ENCODE measurements around the gene SCGB1D2. TPM values are rescaled to one million over a fixed set of nuclear protein-coding genes. Genes with fewer than 3 reads are reported as not detected.

Gene SCGB1D2
- total and polyA plus RNA-seq, 2 experiments from 2014 or later = not detected

DNA sequence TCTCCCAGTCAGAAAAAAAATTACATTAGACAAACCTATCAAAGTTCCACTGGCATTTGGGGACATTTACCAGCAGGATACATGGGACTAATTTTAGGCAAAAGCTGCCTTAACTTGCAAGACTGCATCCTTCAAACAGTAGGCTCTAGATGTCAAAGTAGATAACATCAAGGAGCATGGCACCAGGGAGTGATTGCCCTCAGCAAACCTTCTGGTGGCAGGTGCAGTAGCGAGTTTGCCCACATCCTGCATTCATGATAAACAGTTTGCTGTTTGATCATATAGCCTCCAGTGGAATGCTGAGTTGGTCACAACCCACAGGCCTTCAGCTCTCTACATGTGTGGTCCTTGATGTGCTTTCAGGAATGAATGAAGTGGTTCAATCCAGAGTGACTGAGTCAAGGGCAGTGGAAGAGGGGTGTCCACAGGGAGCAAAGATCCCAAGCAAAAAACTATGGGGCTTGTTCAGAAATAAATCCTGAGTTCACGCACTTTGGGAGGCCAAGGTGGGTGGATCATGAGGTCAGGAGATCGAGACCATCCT, 12.0 kb downstream of the SCGB1D2 start:
- H3K79me2 ChIP-seq = no peaks in the 10 kb centered on the region
- WGBS (ENCODE audit: low lambda C conversion rate, missing lambda C conversion rate) = 76% methylated on average over 3 of the region's 3 CpGs
- no peak overlapping the region for H3K4me2 ChIP-seq
- H3K36me3 ChIP-seq (replicated peaks; ENCODE audit: insufficient read depth, low read depth) = no peaks in the 10 kb centered on the region
- no peaks in the 10 kb centered on the region for H3K9me3 ChIP-seq (ENCODE audit: low read depth)
- no peak overlapping the region for H2AFZ ChIP-seq
- H3K9me2 ChIP-seq (replicated peaks; ENCODE audit: insufficient read depth) = no peaks in the 10 kb centered on the region
- DNase-seq (ENCODE audit: low spot score) = no peak
- H3K27me3 ChIP-seq = no peaks in the 10 kb centered on the region
- no peak overlapping the region for H3K4me3 ChIP-seq
- TF ChIP-seq, protein P1, sequence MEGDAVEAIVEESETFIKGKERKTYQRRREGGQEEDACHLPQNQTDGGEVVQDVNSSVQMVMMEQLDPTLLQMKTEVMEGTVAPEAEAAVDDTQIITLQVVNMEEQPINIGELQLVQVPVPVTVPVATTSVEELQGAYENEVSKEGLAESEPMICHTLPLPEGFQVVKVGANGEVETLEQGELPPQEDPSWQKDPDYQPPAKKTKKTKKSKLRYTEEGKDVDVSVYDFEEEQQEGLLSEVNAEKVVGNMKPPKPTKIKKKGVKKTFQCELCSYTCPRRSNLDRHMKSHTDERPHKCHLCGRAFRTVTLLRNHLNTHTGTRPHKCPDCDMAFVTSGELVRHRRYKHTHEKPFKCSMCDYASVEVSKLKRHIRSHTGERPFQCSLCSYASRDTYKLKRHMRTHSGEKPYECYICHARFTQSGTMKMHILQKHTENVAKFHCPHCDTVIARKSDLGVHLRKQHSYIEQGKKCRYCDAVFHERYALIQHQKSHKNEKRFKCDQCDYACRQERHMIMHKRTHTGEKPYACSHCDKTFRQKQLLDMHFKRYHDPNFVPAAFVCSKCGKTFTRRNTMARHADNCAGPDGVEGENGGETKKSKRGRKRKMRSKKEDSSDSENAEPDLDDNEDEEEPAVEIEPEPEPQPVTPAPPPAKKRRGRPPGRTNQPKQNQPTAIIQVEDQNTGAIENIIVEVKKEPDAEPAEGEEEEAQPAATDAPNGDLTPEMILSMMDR (IDR thresholded peaks at IDR 0.05; ENCODE audit: poor library complexity) = no peak
- no peak for TF ChIP-seq EZH2 (IDR thresholded peaks at IDR 0.05; ENCODE audit: borderline replicate concordance)
- TF ChIP-seq EZH2phosphoT487 (IDR thresholded peaks at IDR 0.05; ENCODE audit: low read depth, severe bottlenecking, unreplicated experiment) = no peak
- no peaks in the 10 kb centered on the region for H4K20me1 ChIP-seq (ENCODE audit: insufficient read depth, poor library complexity, severe bottlenecking)
- H3K4me1 ChIP-seq (ENCODE audit: insufficient read depth) = no peaks in the 10 kb centered on the region
- H3K27ac ChIP-seq = no peak overlapping the region

- 82% methylated on average over 2 of the region's 2 CpGs for WGBS (ENCODE audit: low lambda C conversion rate, missing lambda C conversion rate)
- TF ChIP-seq EZH2 (IDR thresholded peaks at IDR 0.05; ENCODE audit: borderline replicate concordance) = no peak
- no peak for TF ChIP-seq EZH2phosphoT487 (IDR thresholded peaks at IDR 0.05; ENCODE audit: low read depth, severe bottlenecking, unreplicated experiment)
- TF ChIP-seq, protein P1 (IDR thresholded peaks at IDR 0.05; ENCODE audit: poor library complexity) = no peak
- H3K4me2 ChIP-seq = no peak overlapping the region
- H2AFZ ChIP-seq = no peak overlapping the region
- no peak overlapping the region for H3K27ac ChIP-seq
- no peaks in the 10 kb centered on the region for H3K9me2 ChIP-seq (replicated peaks; ENCODE audit: insufficient read depth)
- no peak overlapping the region for H3K4me3 ChIP-seq
- no peaks in the 10 kb centered on the region for H3K27me3 ChIP-seq
- no peaks in the 10 kb centered on the region for H4K20me1 ChIP-seq (ENCODE audit: insufficient read depth, poor library complexity, severe bottlenecking)
- no peaks in the 10 kb centered on the region for H3K9me3 ChIP-seq (ENCODE audit: low read depth)
- no peaks in the 10 kb centered on the region for H3K4me1 ChIP-seq (ENCODE audit: insufficient read depth)
- no peaks in the 10 kb centered on the region for H3K79me2 ChIP-seq
- DNase-seq (ENCODE audit: low spot score) = no peak
- H3K36me3 ChIP-seq (replicated peaks; ENCODE audit: insufficient read depth, low read depth) = no peaks in the 10 kb centered on the region
Observed at GRCh38 chr11:62256281-62256680, 14.2 kb downstream of the SCGB1D2 start.

DNA sequence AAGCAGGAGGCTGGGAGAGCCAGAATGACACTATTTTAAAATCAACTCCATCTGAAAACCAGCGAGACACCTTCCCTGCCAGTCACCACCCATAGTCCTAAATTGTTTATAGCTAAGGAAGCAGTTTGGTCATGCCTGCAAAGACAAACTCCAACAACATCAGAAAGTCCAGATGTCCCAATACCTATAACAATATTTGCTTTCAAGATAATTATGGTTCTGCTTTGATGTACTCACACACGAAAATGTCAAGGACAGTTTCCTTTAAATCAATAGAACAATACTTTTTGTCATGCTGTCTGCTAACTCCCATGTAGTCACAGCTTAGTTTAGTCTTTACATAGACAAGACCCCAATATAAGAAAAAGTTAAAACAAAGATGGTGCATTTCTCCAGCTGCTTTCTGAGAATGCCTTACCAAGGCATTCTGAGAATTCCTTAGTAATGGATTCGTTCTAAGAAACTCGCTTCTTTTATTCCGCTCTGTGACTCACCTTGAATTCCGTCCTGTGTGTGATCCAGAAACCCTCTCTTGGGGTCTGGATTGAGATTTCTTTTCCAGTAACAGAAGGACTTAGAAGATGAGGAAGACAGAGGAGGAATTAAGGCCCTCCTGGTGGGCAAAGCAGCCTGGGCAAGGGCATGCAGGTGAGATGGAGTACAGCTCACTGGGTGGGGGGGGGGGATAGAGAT, 18.4 kb downstream of the SCGB1D2 start:
- Histone ChIP-seq H3K4me1 (ENCODE audit: insufficient read depth) (no peaks in the 10 kb centered on the region), H3K9me2 (replicated peaks; ENCODE audit: insufficient read depth) (no peaks in the 10 kb centered on the region), H3K4me2 (no peak overlapping the region), H4K20me1 (ENCODE audit: insufficient read depth, poor library complexity, severe bottlenecking) (no peaks in the 10 kb centered on the region), H3K36me3 (replicated peaks; ENCODE audit: insufficient read depth, low read depth) (no peaks in the 10 kb centered on the region), H3K79me2 (no peaks in the 10 kb centered on the region), H3K27ac (no peak overlapping the region), H3K9me3 (ENCODE audit: low read depth) (no peaks in the 10 kb centered on the region), H2AFZ (no peak overlapping the region), H3K4me3 (no peak overlapping the region), H3K27me3 (peaks cover 9% of the 10 kb centered on the region)
- DNase-seq (ENCODE audit: low spot score) = no peak
- no peak for TF ChIP-seq EZH2phosphoT487 (IDR thresholded peaks at IDR 0.05; ENCODE audit: low read depth, severe bottlenecking, unreplicated experiment)
- TF ChIP-seq, protein P1 (IDR thresholded peaks at IDR 0.05; ENCODE audit: poor library complexity) = no peak
- no peak for TF ChIP-seq EZH2 (IDR thresholded peaks at IDR 0.05; ENCODE audit: borderline replicate concordance)
- 75% methylated on average over 6 of the region's 6 CpGs for WGBS (ENCODE audit: low lambda C conversion rate, missing lambda C conversion rate)

Measured in hepatocyte (in vitro differentiated cells).